Right cardiac atrium (tissue), 5 donors: ENCODE measurements around the gene RIPK1. TPM values are rescaled to one million over a fixed set of nuclear protein-coding genes. Genes with fewer than 3 reads are reported as not detected.

ENCODE experiments used
- ATAC-seq, 2 donors: fragments of 200-7000 bp; cut with Tn5 transposase; one replicate each; pipeline versions ENCODE4 v1.8.0 to v1.9.1; 2020; ENCODE audit warnings: moderate library complexity in 2 of 2, mild to moderate bottlenecking in 1 of 2
- DNase-seq, 3 donors: peaks; one replicate each; pipeline ENCODE4 v3.0.0-alpha.2; 2020
- H3K27ac ChIP-seq: one replicate; pipeline ENCODE4 v1.5.1; 2013; ENCODE audit warnings: mild to moderate bottlenecking, low read length, control low read depth, moderate library complexity
- H3K27me3 ChIP-seq: one replicate; pipeline ENCODE4 v1.6.1; 2013; ENCODE audit not compliant: control insufficient read depth, insufficient read depth
- H3K4me1 ChIP-seq: one replicate; pipeline ENCODE4 v1.6.1; 2013; ENCODE audit warnings: low read length; ENCODE audit not compliant: control insufficient read depth, insufficient read depth
- H3K4me3 ChIP-seq: one replicate; pipeline ENCODE4 v1.5.1; 2013; ENCODE audit warnings: low read length, control low read depth
- H3K9me3 ChIP-seq: one replicate; pipeline ENCODE4 v1.6.1; 2013; ENCODE audit warnings: low read length; ENCODE audit not compliant: control insufficient read depth
- WGBS: extraction: QIAGEN DNeasy Blood & Tissue Kit; methylation state at CpG from one replicate; pipeline ENCODE4 v1.1.7; 2013; 5-methylcytosine and 5-hydroxymethylcytosine counted together
- intact Hi-C, 4 donors: fragments of 100-400 bp; cut with DNase I; formaldehyde crosslinking; loops; one replicate each; pipeline versions ENCODE4 v1.11.0 to v1.14.0; 2022 to 2023
- polyA plus RNA-seq: library from polyadenylated mRNA; stranded (reverse); fragments of 200-250 nt; gene quantifications from one replicate; pipeline ENCODE4 v1.2.3, GENCODE V29; 2013
- total RNA-seq, 4 donors: library from RNA; stranded (reverse); fragmentation: NEBNext Ultra II Directional; extraction: Animal tissue kit (Norgen Biotek cat#: 25700); gene quantifications; one replicate each; pipeline ENCODE4 v1.2.1, GENCODE V29; 2021
- donor health status: healthy with polysubstance abuse.
- donor health status: DM: no; HTN: yes; CAD: no.
- donor health status: DM: no; HTN: no; CAD: no.
- donor health status: DM: no; HTN: yes; CAD: no; lungs with severe emphysema.
- donor health status: DM: yes; HTN: yes; CAD: no.

Gene RIPK1
- total and polyA plus RNA-seq, 5 donors: 6.8 to 11.5 (median 8.3) TPM

GRCh38 chr6:3085074-3085473 lies 16.8 kb downstream of the RIPK1 start:
- no peak overlapping the region for H3K27ac ChIP-seq
- no peaks in the 10 kb centered on the region for H3K4me1 ChIP-seq
- intact Hi-C loops: no loop called here
- DNase-seq: no peak
- WGBS: 54% methylated on average over 4 of the region's 4 CpGs
- no peak overlapping the region for H3K4me3 ChIP-seq
- no peaks in the 10 kb centered on the region for H3K9me3 ChIP-seq
- H3K27me3 ChIP-seq: no peaks in the 10 kb centered on the region
- peak in 1 of 2 donors; percentile 24 for ATAC-seq

GRCh38 chr6:3086282-3086946 lies 18.1 kb downstream of the RIPK1 start:
- DNase-seq (no peak), ATAC-seq (no peak)
- no peaks in the 10 kb centered on the region for H3K4me1 ChIP-seq
- no peak overlapping the region for H3K27ac ChIP-seq
- no peaks in the 10 kb centered on the region for H3K27me3 ChIP-seq
- H3K9me3 ChIP-seq: no peaks in the 10 kb centered on the region
- no peak overlapping the region for H3K4me3 ChIP-seq
- intact Hi-C loops: no loop called here
- 65% methylated on average over 7 of the region's 7 CpGs for WGBS

DNA sequence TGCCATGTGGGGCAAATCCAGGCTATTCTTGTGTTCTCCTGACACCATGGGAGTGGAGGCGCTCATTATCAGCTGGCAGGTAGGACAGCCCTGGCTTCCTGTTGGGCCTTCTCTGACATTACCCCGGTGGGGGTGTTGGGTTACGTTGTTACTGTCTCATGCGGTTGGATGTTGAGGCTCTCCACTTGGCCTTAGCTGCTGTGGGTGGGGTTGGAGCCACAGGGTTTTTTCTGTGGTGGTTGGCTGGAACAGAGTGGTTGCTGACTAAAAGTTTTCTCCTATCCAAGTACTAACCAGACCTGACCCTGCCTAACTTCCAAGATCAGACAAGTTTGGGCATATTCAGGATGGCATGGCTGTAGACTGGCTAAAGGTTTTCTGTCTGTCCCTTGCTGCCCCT lies 20.2 kb downstream of the RIPK1 start:
- Histone ChIP-seq H3K4me1 (no peaks in the 10 kb centered on the region), H3K4me3 (no peak overlapping the region), H3K27ac (no peak overlapping the region), H3K27me3 (no peaks in the 10 kb centered on the region), H3K9me3 (no peaks in the 10 kb centered on the region)
- peak; percentile 75 to 82 for ATAC-seq
- DNase-seq: peak in 2 of 3 donors; percentile 27 to 68
- intact Hi-C loops: no loop called here
- WGBS: 74% methylated on average over 4 of the region's 4 CpGs

DNA sequence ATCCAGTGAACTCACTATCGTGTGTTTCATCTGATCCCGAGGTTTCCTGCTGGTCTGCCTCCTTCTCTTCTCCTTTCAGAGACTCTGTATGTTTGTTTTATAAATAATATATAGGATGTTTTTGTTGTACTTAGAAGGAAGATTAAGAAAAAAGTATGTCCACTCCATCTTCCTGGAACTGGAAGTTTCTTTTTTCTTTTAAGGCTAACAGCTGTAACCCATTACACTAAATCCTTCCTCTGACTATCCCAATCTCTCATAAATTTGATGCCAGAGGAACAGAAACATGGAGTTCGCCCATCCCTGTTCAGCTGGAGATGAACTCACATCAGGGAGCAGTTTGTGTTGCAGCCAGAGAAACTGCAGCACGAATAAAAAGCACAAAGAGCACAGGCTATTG lies 20.7 kb downstream of the RIPK1 start:
- H3K27me3 ChIP-seq: no peaks in the 10 kb centered on the region
- H3K4me1 ChIP-seq: no peaks in the 10 kb centered on the region
- H3K27ac ChIP-seq: no peak overlapping the region
- H3K4me3 ChIP-seq: no peak overlapping the region
- 51% methylated on average over 4 of the region's 4 CpGs for WGBS
- DNase-seq (no peak), ATAC-seq (peak; percentile 28 to 74)
- no peaks in the 10 kb centered on the region for H3K9me3 ChIP-seq
- intact Hi-C loops: no loop called here

DNA sequence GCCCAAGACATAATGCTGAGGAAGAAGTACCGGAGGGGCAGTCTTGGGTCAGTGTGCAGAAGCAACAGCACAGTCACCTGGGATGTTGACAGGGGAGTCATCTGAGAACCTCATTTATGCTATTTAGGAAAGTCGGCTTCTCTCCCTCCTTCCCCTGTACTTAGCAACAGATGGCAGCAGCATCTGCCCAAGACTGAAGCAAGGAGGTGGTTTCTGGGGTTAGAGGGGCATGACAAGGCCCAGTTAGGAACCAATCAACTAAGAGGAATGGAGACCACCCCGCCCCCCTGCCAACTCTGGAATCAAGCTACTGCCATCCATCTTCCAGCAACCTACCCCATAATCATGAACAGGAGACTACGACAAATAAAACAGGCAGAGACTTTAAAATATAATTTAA lies 21.7 kb downstream of the RIPK1 start:
- no peaks in the 10 kb centered on the region for H3K4me1 ChIP-seq
- 93% methylated on average over 4 of the region's 4 CpGs for WGBS
- H3K9me3 ChIP-seq: no peaks in the 10 kb centered on the region
- intact Hi-C loops: no loop called here
- no peak overlapping the region for H3K4me3 ChIP-seq
- H3K27me3 ChIP-seq: no peaks in the 10 kb centered on the region
- DNase-seq (no peak), ATAC-seq (no peak)
- no peak overlapping the region for H3K27ac ChIP-seq

GRCh38 chr6:3094815-3095214 lies 26.5 kb downstream of the RIPK1 start:
- Histone ChIP-seq H3K9me3 (no peaks in the 10 kb centered on the region), H3K27ac (no peak overlapping the region), H3K27me3 (no peaks in the 10 kb centered on the region), H3K4me1 (no peaks in the 10 kb centered on the region), H3K4me3 (no peak overlapping the region)
- ATAC-seq (no peak), DNase-seq (no peak)
- intact Hi-C loops: no loop called here
- 94% methylated on average over 2 of the region's 2 CpGs for WGBS

- DNase-seq (no peak), ATAC-seq (no peak)
- no peaks in the 10 kb centered on the region for H3K9me3 ChIP-seq
- H3K4me1 ChIP-seq: no peaks in the 10 kb centered on the region
- no peak overlapping the region for H3K27ac ChIP-seq
- no peak overlapping the region for H3K4me3 ChIP-seq
- intact Hi-C loops: no loop called here
- no peaks in the 10 kb centered on the region for H3K27me3 ChIP-seq
- WGBS: 93% methylated on average over 3 of the region's 3 CpGs
Measured at GRCh38 chr6:3102875-3103274, 34.6 kb downstream of the RIPK1 start.

DNA sequence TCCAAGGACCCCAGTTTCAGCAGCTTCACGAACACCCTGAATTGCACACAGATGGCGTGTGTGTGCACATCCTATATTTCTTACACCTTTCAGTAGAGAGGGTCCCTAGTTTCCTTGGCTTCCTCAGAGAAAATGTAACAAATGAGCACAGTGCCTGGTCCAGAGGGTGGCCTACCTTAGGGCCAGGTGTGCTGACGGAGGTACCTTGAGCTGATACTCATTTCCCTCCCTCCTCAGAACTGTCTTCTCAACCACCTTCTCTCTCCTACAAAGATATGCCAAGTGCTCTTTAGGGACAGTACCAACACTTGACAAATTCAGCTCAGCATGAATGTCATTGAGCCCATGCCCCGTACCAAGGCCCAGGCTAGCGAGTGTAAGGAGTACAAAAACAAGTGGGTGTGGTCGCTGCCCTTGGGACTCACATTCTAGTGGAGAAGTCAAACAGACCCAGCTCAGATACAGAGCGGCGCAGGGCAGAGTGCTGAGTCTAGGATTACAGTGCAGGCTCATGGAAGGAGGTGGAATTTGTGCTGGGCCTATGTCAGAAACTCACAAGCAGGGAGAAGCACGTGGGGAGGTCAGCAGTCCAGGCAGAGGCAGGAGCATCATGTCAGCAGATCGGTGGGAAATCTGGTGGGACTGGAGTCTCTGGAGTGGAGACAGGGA lies 40.6 kb downstream of the RIPK1 start:
- intact Hi-C loops: no loop called here
- DNase-seq (peak in 1 of 3 donors; percentile 75), ATAC-seq (peak in 1 of 2 donors; percentile 37)
- Histone ChIP-seq H3K27ac (no peak overlapping the region), H3K9me3 (no peaks in the 10 kb centered on the region), H3K27me3 (no peaks in the 10 kb centered on the region), H3K4me3 (no peak overlapping the region), H3K4me1 (no peaks in the 10 kb centered on the region)
- 78% methylated on average over 10 of the region's 10 CpGs for WGBS

- Histone ChIP-seq H3K9me3 (no peaks in the 10 kb centered on the region), H3K27me3 (no peaks in the 10 kb centered on the region), H3K27ac (no peak overlapping the region), H3K4me1 (no peaks in the 10 kb centered on the region), H3K4me3 (no peak overlapping the region)
- no peak for DNase-seq
- intact Hi-C loops: no loop called here
- WGBS: 88% methylated on average over 3 of the region's 3 CpGs
- ATAC-seq: no peak
Measured at GRCh38 chr6:3109761-3110160, 41.5 kb downstream of the RIPK1 start.

- WGBS: 88% methylated on average over 6 of the region's 6 CpGs
- Histone ChIP-seq H3K27me3 (no peaks in the 10 kb centered on the region), H3K9me3 (no peaks in the 10 kb centered on the region), H3K4me1 (no peaks in the 10 kb centered on the region), H3K4me3 (no peak overlapping the region), H3K27ac (no peak overlapping the region)
- DNase-seq (no peak), ATAC-seq (no peak)
- intact Hi-C loops: no loop called here
Measured at GRCh38 chr6:3114377-3114776, 46.1 kb downstream of the RIPK1 start.

DNA sequence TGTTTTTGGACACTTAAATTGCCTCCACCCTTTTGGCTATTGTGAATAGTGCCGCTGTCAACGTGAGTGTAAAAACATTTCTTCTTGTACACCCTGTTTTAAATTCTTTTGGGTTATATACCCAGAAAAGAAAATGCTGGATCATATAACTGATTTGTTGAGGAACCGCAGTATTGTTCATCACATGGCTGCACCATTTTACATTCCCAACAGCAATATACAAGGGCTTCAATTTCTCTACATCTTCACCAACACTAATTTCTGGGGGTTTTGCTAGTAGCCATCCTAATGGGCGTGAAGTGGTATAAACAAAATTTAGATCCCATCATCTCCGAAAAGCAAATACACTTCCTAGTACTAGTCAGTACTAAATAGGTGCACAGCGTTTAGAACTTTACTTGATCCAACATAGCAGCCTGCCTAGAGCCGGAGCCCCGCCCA lies 49.6 kb downstream of the RIPK1 start:
- ATAC-seq (no peak), DNase-seq (no peak)
- Histone ChIP-seq H3K4me3 (peak overlapping the region; percentile 64), H3K4me1 (no peaks in the 10 kb centered on the region), H3K27me3 (no peaks in the 10 kb centered on the region), H3K27ac (peak overlapping the region; percentile 88), H3K9me3 (no peaks in the 10 kb centered on the region)
- intact Hi-C loops: no loop called here
- 16% methylated on average over 8 of the region's 8 CpGs for WGBS
